ENCODE measurements around the gene SEMA3B. TPM values are rescaled to one million over a fixed set of nuclear protein-coding genes. Genes with fewer than 3 reads are reported as not detected.
A peak's percentile ranks its signal among the peaks of the same experiment; 100 is the strongest.

The SEMA3B gene
- total and polyA plus RNA-seq, 9 of the 15 experiments (the other 6 are each of a cell fraction or from before 2014, with no cell fraction given), result 0.03 to 1.8 (median 0.55) TPM; not detected in 1

DNA sequence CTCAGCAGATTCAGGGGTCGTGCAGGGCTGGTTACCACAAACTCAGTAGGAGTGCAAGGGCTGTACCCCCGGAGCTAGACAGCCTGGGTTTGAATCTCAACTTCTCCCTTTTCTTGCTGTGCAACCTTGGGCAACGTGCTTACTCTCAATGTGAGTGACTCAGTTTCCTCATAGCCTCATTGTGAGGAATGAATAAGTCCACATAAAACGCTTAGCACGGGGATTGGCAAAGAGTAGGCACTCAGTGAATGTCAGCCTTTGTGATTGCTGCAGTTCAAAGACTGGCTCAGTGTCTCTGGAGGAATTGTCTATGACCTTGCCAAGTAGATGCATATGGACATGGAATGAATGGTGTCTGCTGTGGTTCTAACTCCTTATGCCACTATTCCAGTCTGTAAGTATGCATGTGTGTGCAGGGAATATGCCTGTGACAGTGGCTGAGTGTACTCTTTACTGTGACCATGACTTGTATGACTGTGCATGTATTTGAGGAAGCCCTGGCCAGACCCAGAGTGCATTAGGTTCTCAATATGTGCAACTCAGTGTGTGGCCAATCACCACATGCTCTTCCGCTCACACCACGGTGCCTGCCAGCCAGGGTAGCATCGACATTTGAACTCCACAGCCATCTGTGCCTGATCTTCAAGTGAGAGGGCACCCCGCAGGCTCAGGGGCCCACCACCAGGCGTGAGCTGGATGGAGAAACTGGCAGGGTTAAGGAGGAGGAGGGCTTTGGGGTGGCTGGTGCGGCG, 31.2 kb downstream of the SEMA3B start (continued):
- TF ChIP-seq, protein P1, sequence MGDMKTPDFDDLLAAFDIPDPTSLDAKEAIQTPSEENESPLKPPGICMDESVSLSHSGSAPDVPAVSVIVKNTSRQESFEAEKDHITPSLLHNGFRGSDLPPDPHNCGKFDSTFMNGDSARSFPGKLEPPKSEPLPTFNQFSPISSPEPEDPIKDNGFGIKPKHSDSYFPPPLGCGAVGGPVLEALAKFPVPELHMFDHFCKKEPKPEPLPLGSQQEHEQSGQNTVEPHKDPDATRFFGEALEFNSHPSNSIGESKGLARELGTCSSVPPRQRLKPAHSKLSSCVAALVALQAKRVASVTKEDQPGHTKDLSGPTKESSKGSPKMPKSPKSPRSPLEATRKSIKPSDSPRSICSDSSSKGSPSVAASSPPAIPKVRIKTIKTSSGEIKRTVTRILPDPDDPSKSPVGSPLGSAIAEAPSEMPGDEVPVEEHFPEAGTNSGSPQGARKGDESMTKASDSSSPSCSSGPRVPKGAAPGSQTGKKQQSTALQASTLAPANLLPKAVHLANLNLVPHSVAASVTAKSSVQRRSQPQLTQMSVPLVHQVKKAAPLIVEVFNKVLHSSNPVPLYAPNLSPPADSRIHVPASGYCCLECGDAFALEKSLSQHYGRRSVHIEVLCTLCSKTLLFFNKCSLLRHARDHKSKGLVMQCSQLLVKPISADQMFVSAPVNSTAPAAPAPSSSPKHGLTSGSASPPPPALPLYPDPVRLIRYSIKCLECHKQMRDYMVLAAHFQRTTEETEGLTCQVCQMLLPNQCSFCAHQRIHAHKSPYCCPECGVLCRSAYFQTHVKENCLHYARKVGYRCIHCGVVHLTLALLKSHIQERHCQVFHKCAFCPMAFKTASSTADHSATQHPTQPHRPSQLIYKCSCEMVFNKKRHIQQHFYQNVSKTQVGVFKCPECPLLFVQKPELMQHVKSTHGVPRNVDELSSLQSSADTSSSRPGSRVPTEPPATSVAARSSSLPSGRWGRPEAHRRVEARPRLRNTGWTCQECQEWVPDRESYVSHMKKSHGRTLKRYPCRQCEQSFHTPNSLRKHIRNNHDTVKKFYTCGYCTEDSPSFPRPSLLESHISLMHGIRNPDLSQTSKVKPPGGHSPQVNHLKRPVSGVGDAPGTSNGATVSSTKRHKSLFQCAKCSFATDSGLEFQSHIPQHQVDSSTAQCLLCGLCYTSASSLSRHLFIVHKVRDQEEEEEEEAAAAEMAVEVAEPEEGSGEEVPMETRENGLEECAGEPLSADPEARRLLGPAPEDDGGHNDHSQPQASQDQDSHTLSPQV (IDR thresholded peaks at IDR 0.05), result peak; percentile 94
- no peak for TF ChIP-seq BACH1 (tag; IDR thresholded peaks at IDR 0.05)
- peak; percentile 42; the same call in 1 of the 2 replicates for TF ChIP-seq POLR2G (IDR thresholded peaks at IDR 0.05; ENCODE audit: low read depth, low read length)
- no peak for TF ChIP-seq ILF3 (IDR thresholded peaks at IDR 0.05; ENCODE audit: borderline replicate concordance)
- TF ChIP-seq, protein P2, sequence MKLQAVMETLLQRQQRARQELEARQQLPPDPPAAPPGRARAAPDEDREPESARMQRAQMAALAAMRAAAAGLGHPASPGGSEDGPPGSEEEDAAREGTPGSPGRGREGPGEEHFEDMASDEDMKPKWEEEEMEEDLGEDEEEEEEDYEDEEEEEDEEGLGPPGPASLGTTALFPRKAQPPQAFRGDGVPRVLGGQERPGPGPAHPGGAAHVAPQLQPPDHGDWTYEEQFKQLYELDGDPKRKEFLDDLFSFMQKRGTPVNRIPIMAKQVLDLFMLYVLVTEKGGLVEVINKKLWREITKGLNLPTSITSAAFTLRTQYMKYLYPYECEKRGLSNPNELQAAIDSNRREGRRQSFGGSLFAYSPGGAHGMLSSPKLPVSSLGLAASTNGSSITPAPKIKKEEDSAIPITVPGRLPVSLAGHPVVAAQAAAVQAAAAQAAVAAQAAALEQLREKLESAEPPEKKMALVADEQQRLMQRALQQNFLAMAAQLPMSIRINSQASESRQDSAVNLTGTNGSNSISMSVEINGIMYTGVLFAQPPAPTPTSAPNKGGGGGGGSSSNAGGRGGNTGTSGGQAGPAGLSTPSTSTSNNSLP (IDR thresholded peaks at IDR 0.05; ENCODE audit: borderline replicate concordance, low read depth, low read length), result no peak
- TF ChIP-seq HDAC3 (IDR thresholded peaks at IDR 0.05; ENCODE audit: borderline replicate concordance, partially characterized antibody), result no peak
- TF ChIP-seq, protein P3, sequence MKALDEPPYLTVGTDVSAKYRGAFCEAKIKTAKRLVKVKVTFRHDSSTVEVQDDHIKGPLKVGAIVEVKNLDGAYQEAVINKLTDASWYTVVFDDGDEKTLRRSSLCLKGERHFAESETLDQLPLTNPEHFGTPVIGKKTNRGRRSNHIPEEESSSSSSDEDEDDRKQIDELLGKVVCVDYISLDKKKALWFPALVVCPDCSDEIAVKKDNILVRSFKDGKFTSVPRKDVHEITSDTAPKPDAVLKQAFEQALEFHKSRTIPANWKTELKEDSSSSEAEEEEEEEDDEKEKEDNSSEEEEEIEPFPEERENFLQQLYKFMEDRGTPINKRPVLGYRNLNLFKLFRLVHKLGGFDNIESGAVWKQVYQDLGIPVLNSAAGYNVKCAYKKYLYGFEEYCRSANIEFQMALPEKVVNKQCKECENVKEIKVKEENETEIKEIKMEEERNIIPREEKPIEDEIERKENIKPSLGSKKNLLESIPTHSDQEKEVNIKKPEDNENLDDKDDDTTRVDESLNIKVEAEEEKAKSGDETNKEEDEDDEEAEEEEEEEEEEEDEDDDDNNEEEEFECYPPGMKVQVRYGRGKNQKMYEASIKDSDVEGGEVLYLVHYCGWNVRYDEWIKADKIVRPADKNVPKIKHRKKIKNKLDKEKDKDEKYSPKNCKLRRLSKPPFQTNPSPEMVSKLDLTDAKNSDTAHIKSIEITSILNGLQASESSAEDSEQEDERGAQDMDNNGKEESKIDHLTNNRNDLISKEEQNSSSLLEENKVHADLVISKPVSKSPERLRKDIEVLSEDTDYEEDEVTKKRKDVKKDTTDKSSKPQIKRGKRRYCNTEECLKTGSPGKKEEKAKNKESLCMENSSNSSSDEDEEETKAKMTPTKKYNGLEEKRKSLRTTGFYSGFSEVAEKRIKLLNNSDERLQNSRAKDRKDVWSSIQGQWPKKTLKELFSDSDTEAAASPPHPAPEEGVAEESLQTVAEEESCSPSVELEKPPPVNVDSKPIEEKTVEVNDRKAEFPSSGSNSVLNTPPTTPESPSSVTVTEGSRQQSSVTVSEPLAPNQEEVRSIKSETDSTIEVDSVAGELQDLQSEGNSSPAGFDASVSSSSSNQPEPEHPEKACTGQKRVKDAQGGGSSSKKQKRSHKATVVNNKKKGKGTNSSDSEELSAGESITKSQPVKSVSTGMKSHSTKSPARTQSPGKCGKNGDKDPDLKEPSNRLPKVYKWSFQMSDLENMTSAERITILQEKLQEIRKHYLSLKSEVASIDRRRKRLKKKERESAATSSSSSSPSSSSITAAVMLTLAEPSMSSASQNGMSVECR (CRISPR knock-in tag; IDR thresholded peaks at IDR 0.05), result no peak
- TF ChIP-seq ZNF785 (CRISPR knock-in tag; IDR thresholded peaks at IDR 0.05), result no peak
- no peak for TF ChIP-seq KDM2B (CRISPR knock-in tag; IDR thresholded peaks at IDR 0.05)
- no peak for TF ChIP-seq PHTF2 (CRISPR knock-in tag; IDR thresholded peaks at IDR 0.05)
- no peak for TF ChIP-seq FOXK1 (CRISPR knock-in tag; IDR thresholded peaks at IDR 0.05; ENCODE audit: borderline replicate concordance)
- TF ChIP-seq FOXJ2 (tag; IDR thresholded peaks at IDR 0.05), result no peak
- no peak for TF ChIP-seq CBX2 (IDR thresholded peaks at IDR 0.05; ENCODE audit: insufficient read depth, low read length, poor library complexity, severe bottlenecking)
- no peak for TF ChIP-seq LCOR (CRISPR knock-in tag; IDR thresholded peaks at IDR 0.05)
- no peak for TF ChIP-seq U2AF2 (optimal IDR thresholded peaks at IDR 0.05; ENCODE audit: low read depth, low read length)
- no peak for TF ChIP-seq CREB1 (IDR thresholded peaks at IDR 0.05)
- TF ChIP-seq CREB1 (CRISPR knock-in tag; IDR thresholded peaks at IDR 0.05), result no peak
- TF ChIP-seq CHD2 (IDR thresholded peaks at IDR 0.05; ENCODE audit: low read depth, low read length), result no peak
